Glutamatergic neuron (in vitro differentiated cells): ENCODE measurements around the gene PRKRA. TPM values are rescaled to one million over a fixed set of nuclear protein-coding genes. Genes with fewer than 3 reads are reported as not detected.

Source experiments
- DNase-seq: peaks from one replicate; pipeline ENCODE4 v3.0.0; 2022
- H3K27ac Mint-ChIP-seq: one replicate; pipeline ENCODE4 v1.8.0; 2020; ENCODE audit warnings: mild to moderate bottlenecking, mixed read lengths, inconsistent platforms; ENCODE audit not compliant: unreplicated experiment
- H3K27me3 Mint-ChIP-seq: one replicate; pipeline ENCODE4 v1.8.0; 2020; ENCODE audit warnings: mild to moderate bottlenecking, moderate library complexity, mixed read lengths, inconsistent platforms; ENCODE audit not compliant: unreplicated experiment
- H3K36me3 Mint-ChIP-seq: one replicate; pipeline ENCODE4 v1.8.0; 2020; ENCODE audit warnings: mild to moderate bottlenecking, mixed read lengths, inconsistent platforms; ENCODE audit not compliant: unreplicated experiment
- H3K4me1 Mint-ChIP-seq: one replicate; pipeline ENCODE4 v1.8.0; 2020; ENCODE audit warnings: mild to moderate bottlenecking, low read depth, mixed read lengths, inconsistent platforms; ENCODE audit not compliant: unreplicated experiment
- H3K4me3 Mint-ChIP-seq: one replicate; pipeline ENCODE4 v1.8.0; 2020; ENCODE audit warnings: mild to moderate bottlenecking, mixed read lengths, inconsistent platforms; ENCODE audit not compliant: unreplicated experiment
- H3K9me3 Mint-ChIP-seq: one replicate; pipeline ENCODE4 v1.8.0; 2020; ENCODE audit warnings: mild to moderate bottlenecking, moderate library complexity, mixed read lengths, inconsistent platforms; ENCODE audit not compliant: unreplicated experiment
- long read RNA-seq: library from polyadenylated mRNA; unstranded; transcript quantifications from one replicate; pipeline ENCODE4 v2.0.0, GENCODE V29; 2020; ENCODE audit not compliant: unreplicated experiment
- total RNA-seq: library from RNA; stranded (reverse); fragmentation: NEBNext Ultra II Directional; extraction: Animal tissue kit (Norgen Biotek cat#: 25700); gene quantifications from one replicate; pipeline ENCODE4 v1.2.1, GENCODE V29; 2021; ENCODE audit not compliant: unreplicated experiment
- TF ChIP-seq, protein P1 (sequence below): fragments of 200-600 bp; sonication (generic); IDR thresholded peaks from one replicate; pipeline ENCODE4 v1.5.0; 2021; ENCODE audit not compliant: partially characterized antibody, unreplicated experiment

Gene PRKRA
- total RNA-seq = 86.6 TPM
- long read RNA-seq, transcript PRKRA-201 (8 exons, 1,826 nt) = major isoform, 58 of 76 reads
- long read RNA-seq, partial matches to known transcripts = 3 of 76 reads
- long read RNA-seq, other reads (novel, unspliced or antisense) = 11 of 76 reads

DNA sequence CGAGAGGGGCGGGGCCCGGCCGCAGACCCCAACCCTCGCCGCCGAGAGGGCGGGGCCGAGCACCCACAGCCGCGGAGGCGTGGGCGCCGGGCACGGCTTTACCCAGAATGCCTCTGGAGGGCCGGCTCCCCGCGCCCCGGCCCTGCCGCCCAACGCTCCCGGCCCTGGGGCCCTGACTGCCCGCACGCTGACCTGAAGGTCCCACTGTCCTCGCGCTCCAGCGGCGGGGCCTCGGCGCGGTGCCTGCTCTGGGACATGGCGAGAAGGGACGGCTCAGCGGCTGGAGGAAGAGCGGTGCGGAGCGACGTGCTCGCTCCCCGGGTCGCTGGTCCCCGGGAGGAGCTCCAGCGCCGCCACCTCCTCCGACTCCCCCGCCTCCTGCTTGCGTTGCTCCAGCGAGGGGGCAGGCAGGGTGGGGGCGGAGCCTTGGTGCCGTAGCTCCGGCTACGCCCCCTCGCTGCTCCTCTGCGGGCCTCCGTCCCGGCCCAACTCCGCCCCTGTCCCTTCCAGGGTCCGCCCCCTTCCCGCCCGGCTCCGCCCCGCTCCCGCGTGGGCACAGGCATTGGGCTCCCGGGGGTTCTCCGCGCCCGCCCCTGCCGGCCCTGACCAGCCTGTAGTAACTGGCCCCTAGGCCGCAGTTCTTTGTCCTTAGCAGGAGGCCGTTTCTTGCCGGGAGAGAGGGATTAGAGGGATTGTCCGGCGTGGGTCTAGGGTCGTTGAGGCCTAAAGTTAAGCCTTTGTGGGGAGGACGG is at the start of gene PRKRA, which contains the start of gene PJVK:
Gene PRKRA (minus strand): TSS at position 402 of the 752 bp plus-strand sequence. CDS start 145 bp downstream, at position 257.
Gene PJVK (plus strand): TSS at position 605 of the 752 bp plus-strand sequence. CDS start 2,032 bp downstream, outside the sequence.
- H3K4me1 Mint-ChIP-seq = peaks cover 18% of the 10 kb centered on the region
- peak within 1 kb of the TSS; percentile 93 for H3K4me3 Mint-ChIP-seq
- peak within 1 kb of the TSS; percentile 100 for H3K27ac Mint-ChIP-seq
- DNase-seq = peak; percentile 99
- H3K9me3 Mint-ChIP-seq = peaks cover 5% of the 10 kb centered on the region
- no peaks in the 10 kb centered on the region for H3K36me3 Mint-ChIP-seq
- H3K27me3 Mint-ChIP-seq = peaks cover 3% of the 10 kb centered on the region
- TF ChIP-seq, protein P1, sequence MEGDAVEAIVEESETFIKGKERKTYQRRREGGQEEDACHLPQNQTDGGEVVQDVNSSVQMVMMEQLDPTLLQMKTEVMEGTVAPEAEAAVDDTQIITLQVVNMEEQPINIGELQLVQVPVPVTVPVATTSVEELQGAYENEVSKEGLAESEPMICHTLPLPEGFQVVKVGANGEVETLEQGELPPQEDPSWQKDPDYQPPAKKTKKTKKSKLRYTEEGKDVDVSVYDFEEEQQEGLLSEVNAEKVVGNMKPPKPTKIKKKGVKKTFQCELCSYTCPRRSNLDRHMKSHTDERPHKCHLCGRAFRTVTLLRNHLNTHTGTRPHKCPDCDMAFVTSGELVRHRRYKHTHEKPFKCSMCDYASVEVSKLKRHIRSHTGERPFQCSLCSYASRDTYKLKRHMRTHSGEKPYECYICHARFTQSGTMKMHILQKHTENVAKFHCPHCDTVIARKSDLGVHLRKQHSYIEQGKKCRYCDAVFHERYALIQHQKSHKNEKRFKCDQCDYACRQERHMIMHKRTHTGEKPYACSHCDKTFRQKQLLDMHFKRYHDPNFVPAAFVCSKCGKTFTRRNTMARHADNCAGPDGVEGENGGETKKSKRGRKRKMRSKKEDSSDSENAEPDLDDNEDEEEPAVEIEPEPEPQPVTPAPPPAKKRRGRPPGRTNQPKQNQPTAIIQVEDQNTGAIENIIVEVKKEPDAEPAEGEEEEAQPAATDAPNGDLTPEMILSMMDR = no peak

DNA sequence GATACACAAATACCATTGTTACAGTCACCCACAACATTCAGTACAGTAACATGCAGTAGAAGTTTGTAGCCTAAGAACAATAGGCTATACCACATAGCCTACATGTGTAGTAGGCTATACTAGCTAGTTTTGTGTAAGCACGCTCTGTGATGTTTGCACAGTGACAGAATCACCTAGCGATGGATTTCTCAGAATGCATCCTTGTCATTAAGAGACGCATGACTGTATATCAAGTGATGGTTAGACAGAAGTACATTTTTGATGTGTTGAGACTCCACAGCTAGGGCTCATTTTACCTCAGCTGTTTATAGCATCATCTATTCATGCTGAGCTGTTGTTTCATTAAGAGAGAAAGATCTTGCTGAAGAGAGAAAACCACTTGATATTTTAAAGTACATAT is 48.7 kb upstream of the PRKRA start:
- no peak overlapping the region for H3K4me3 Mint-ChIP-seq
- H3K4me1 Mint-ChIP-seq = peaks cover 11% of the 10 kb centered on the region
- TF ChIP-seq, protein P1 = no peak
- H3K9me3 Mint-ChIP-seq = no peaks in the 10 kb centered on the region
- no peaks in the 10 kb centered on the region for H3K36me3 Mint-ChIP-seq
- DNase-seq = no peak
- H3K27me3 Mint-ChIP-seq = no peaks in the 10 kb centered on the region
- H3K27ac Mint-ChIP-seq = peak overlapping the region; percentile 79

DNA sequence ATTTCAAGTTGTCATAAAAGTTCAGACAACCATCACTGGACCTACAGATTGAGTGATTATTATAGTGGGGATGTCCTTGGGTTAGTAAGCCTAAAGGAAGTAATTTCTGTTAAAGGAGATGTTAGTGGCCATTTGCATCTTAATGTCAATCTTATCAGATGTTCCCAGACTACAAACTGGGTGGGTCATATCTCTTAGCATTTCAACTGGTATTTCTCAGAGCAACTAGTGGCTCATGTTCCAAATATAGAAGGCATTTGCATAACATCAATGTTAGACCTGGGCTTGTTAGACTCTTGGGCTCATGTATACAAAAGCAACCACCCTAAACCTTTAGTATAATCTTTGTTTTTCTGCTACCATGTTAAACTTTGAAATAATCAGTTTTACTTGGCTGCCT is 47.2 kb upstream of the PRKRA start:
- H3K27ac Mint-ChIP-seq = no peak overlapping the region
- no peaks in the 10 kb centered on the region for H3K27me3 Mint-ChIP-seq
- H3K4me3 Mint-ChIP-seq = peak overlapping the region; percentile 20
- TF ChIP-seq, protein P1 = no peak
- no peaks in the 10 kb centered on the region for H3K36me3 Mint-ChIP-seq
- H3K4me1 Mint-ChIP-seq = peaks cover 11% of the 10 kb centered on the region
- H3K9me3 Mint-ChIP-seq = no peaks in the 10 kb centered on the region
- DNase-seq = no peak

DNA sequence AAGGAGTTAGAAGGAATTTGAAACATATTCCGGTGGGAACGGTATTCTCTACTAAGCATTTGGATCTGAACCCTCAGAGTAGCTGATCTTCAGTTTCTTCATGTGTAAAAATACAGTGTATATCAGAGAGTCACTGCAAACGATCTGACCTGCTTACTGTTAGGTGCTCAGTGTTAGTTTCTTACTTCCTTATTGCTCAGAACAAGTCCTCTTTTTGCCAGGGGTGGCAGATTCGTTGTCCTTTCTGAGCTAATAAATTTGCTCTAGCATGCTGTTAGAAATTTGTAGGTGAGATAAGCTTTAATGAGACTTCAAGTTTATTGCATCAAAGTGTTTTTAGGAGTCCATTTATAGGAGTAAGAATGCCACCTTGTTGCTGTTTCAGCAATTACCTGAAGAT is 45.1 kb upstream of the PRKRA start:
- Mint-ChIP-seq H3K27me3 (no peaks in the 10 kb centered on the region), H3K4me1 (peaks cover 11% of the 10 kb centered on the region), H3K9me3 (no peaks in the 10 kb centered on the region), H3K4me3 (no peak overlapping the region), H3K36me3 (no peaks in the 10 kb centered on the region), H3K27ac (no peak overlapping the region)
- TF ChIP-seq, protein P1 = no peak
- DNase-seq = no peak

DNA sequence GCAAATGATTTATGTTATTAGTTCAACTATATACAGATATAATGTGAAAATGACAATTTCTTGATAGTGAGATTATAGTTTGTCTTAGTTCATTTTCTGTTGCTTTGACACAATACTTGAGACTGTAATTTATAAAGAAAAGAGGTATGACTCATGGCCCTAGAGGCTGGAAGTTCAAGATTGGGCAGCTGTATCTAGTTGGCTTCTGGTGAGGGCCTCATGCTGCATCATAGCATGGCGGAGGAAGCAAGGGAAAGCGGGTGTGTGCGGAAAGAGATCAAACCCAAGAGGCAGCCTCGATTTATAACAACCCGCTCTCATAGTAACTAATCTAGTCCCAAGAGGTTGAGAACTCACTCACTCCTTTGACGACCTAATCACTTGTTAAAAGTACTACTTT is 40.6 kb upstream of the PRKRA start:
- Mint-ChIP-seq H3K27ac (no peak overlapping the region), H3K9me3 (no peaks in the 10 kb centered on the region), H3K4me3 (no peak overlapping the region), H3K4me1 (no peaks in the 10 kb centered on the region), H3K27me3 (no peaks in the 10 kb centered on the region), H3K36me3 (no peaks in the 10 kb centered on the region)
- TF ChIP-seq, protein P1 = no peak
- DNase-seq = no peak
